ENCODE measurements around the gene MARS1.

MARS1 gene

GRCh38 chr12:57512665-57513064 is 24.8 kb downstream of the MARS1 start (continued):
- no peak for TF ChIP-seq ZNF280C (tag by site-specific recombination; IDR thresholded peaks at IDR 0.05)

- TF ChIP-seq ZNF175 (tag by site-specific recombination; IDR thresholded peaks at IDR 0.05), result no peak
- TF ChIP-seq ZFP69B (tag by site-specific recombination; IDR thresholded peaks at IDR 0.05), result no peak
- TF ChIP-seq ZNF280D (tag by site-specific recombination; IDR thresholded peaks at IDR 0.05), result no peak
- TF ChIP-seq ZNF660 (tag by site-specific recombination; IDR thresholded peaks at IDR 0.05), result no peak
- no peak for TF ChIP-seq SCRT2 (tag by site-specific recombination; IDR thresholded peaks at IDR 0.05)
- no peak for TF ChIP-seq ZNF48 (tag by site-specific recombination; IDR thresholded peaks at IDR 0.05)
- TF ChIP-seq PBX3 (CRISPR knock-in tag; IDR thresholded peaks at IDR 0.05), result no peak
- no peak for TF ChIP-seq ELK4 (IDR thresholded peaks at IDR 0.05; ENCODE audit: borderline replicate concordance, low read depth, low read length)
- no peak for TF ChIP-seq ZNF791 (tag by site-specific recombination; IDR thresholded peaks at IDR 0.05)
- TF ChIP-seq ZNF785 (tag by site-specific recombination; IDR thresholded peaks at IDR 0.05), result no peak
- no peak for TF ChIP-seq ZNF626 (tag by site-specific recombination; IDR thresholded peaks at IDR 0.05)
- no peak for TF ChIP-seq ZNF837 (tag by site-specific recombination; IDR thresholded peaks at IDR 0.05)
- TF ChIP-seq ZNF18 (tag by site-specific recombination; IDR thresholded peaks at IDR 0.05), result no peak
- TF ChIP-seq IKZF3 (tag by site-specific recombination; IDR thresholded peaks at IDR 0.05), result no peak
- TF ChIP-seq ZNF623 (tag by site-specific recombination; IDR thresholded peaks at IDR 0.05), result no peak
- TF ChIP-seq ZSCAN18 (tag by site-specific recombination; IDR thresholded peaks at IDR 0.05), result no peak
- no peak for TF ChIP-seq PRDM2 (tag by site-specific recombination; IDR thresholded peaks at IDR 0.05; ENCODE audit: borderline replicate concordance)
- TF ChIP-seq MZF1 (tag by site-specific recombination; IDR thresholded peaks at IDR 0.05; ENCODE audit: borderline replicate concordance), result no peak
- no peak for TF ChIP-seq ZNF184 (tag by site-specific recombination; IDR thresholded peaks at IDR 0.05)
- no peak overlapping the region for H3K4me3 ChIP-seq (ENCODE audit: low read depth, low read length)
- CTCF ChIA-PET, result interaction anchor here (0.7 kb wide), 1 partner anchor 38 kb away, joined by 4 read pairs; no protein-coding TSS in a partner anchor
- H3K27ac ChIP-seq (ENCODE audit: extremely low read depth, low read depth, low read length), result no peak overlapping the region
- peaks cover 55 to 91% of the 10 kb centered on the region in 2 experiments for H3K36me3 ChIP-seq (ENCODE audit: control insufficient read depth in 2 of 2, insufficient read depth in 1 of 2, low read length in 2 of 2)
- POLR2A ChIA-PET, result no interaction called here
- H3K9me3 ChIP-seq (ENCODE audit: control insufficient read depth, insufficient read depth, low read depth, low read length), result no peaks in the 10 kb centered on the region
- no peaks in the 10 kb centered on the region for H3K4me1 ChIP-seq (ENCODE audit: control insufficient read depth, insufficient read depth, low read length)
Observed at GRCh38 chr12:57513266-57513665, 25.4 kb downstream of the MARS1 start.
